Posterior cingulate gyrus (tissue), 11 donors: ENCODE results near the gene ABL2.
A peak's percentile ranks its signal among the peaks of the same experiment; 100 is the strongest.
"Not testable (repeated sequence)": the region's sequence is repeated elsewhere in the genome, so short reads cannot be mapped to it uniquely, and the experiment has no call there.

Experiments used
- DNase-seq, 10 donors: peaks; one replicate each; pipeline versions ENCODE4 v3.0.0 to v3.0.0-alpha.2; 2020 to 2021; ENCODE audit warnings: mixed read lengths in 3 of 10
- intact Hi-C: fragments of 100-400 bp; cut with DNase I; formaldehyde crosslinking; loops from one replicate; pipeline ENCODE4 v1.15.1; 2023

Gene ABL2

GRCh38 chr1:179175011-179175841, 54.3 kb downstream of the ABL2 start:
- intact Hi-C loops = no loop called here
- peak in 7 of 10 donors; percentile 18 to 91 (median 25) for DNase-seq

- DNase-seq = peak in 1 of 10 donors; percentile 53
- intact Hi-C loops = not testable (repeated sequence)
Observed at GRCh38 chr1:179170468-179170770, 59.1 kb downstream of the ABL2 start.

DNA sequence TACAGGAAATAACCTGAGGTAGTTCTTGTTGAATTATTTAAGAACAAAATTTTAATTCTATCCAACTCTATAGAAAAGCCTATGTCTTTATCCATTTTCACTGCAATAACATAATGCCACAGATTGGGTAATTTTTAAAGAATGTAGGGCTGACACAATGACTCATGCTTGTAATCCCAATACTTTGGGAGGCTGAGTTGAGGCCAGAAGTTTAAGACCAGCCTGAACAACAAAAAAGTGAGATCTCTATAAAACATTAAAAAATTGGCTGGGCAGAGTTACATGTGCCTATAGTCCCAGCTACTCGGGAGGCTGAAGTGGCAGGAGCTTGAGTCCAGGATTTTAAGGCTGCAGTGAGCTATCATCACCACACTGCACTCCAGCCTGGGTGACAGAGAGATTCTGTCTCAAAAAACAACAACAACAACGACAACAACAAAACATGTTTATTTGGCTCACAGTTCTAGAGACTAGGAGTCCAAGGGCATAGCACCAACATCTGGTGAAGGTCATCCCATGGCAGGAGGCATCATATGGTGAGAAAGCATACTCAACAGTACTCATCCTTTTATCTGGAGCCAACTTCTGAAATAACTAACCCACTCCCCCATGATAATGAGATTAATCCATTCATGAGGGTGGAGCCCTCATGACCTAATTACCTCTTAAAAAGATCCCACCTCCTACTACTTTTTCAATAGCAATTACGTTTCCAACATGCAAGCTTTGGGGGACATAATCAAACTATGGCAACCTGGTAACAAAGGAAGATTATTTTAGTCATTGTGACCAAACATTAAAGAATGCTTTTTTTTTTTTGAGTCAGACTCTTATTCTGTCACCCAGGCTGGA, 59.6 kb downstream of the ABL2 start:
- no peak for DNase-seq
- intact Hi-C loops = no loop called here

DNA sequence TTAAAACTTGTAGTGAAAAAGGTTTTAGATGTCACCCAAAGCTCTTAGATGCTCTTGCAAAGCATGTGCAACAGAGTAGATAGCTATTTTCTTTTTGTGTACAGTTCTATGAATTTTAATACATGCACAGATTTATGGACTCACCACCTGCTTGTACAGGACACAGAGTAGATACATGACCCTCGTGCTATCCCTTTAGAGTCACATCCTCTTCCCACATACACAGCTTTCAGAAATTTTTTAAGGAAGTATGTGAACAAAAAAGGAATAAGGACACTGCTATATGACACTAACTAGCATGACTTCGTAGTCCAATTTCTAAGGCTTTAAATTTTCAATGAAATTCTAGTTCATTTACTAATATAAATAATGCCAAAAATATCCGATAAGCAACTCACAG, 60.9 kb downstream of the ABL2 start:
- intact Hi-C loops = no loop called here
- no peak for DNase-seq

DNA sequence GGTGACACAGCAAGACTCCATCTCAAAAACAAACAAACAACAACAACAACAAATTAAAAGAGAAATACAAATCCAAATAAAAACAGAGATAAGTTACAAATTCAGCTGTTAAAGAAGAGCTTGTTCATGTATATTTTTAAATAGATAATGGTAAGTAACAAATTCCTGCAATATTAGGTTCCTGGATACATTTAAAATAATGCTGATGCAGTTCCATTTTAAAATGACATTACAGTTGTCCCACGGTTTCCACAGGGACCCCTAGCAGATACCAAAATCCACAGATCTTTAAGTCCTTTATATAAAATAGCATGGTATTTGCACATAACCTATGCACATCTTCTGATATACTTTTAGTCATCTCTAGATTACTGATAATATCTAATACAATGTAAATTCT, 61.5 kb downstream of the ABL2 start:
- no peak for DNase-seq
- intact Hi-C loops = no loop called here

DNA sequence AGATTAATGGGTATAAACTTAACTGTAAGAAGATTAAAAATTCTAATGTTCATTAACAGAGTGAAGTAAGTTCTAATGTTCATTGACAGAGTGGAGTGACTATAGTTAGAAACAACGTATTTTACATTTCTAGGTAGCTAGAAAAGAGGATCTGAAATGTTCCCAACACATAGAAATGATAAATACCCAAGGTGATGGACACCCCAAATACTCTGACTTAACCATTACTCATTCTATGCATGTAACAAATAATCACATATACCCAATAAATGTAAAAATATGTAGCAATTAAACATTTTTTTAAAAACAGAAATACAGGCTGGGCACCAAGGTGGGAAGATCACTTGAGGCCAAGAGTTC, 62.1 kb downstream of the ABL2 start:
- intact Hi-C loops = no loop called here
- DNase-seq = no peak

GRCh38 chr1:179166663-179167417, 62.6 kb downstream of the ABL2 start:
- intact Hi-C loops = no loop called here
- DNase-seq = no peak

- intact Hi-C loops = no loop called here
- no peak for DNase-seq
Observed at GRCh38 chr1:179164494-179164893, 65.0 kb downstream of the ABL2 start.

DNA sequence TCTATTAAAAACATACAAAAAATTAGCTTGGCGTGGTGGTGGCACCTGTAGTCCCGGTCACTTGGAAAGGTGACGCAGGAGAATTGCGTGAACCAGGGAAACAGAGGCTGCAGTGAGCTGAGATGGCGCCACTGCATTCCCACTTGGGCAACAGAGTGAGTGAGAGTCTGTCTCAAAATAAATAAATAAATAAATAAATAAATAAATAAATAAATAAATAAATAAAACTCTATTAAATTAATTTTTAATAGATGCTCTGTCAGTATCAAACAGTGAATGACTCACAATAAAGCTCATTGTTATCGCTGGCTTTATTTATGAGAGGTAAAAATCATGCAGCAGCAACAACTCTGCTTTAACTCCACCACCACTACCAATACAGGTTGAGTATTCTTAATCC, 72.8 kb downstream of the ABL2 start:
- intact Hi-C loops = no loop called here

GRCh38 chr1:179156026-179156425, 73.5 kb downstream of the ABL2 start:
- no peak for DNase-seq
- intact Hi-C loops = no loop called here

More for the DNA sequence above, 72.8 kb downstream of the ABL2 start:
- no peak for DNase-seq

- intact Hi-C loops = no loop called here
- DNase-seq = no peak
Observed at GRCh38 chr1:179155615-179156014, 73.9 kb downstream of the ABL2 start.

- no peak for DNase-seq
- intact Hi-C loops = no loop called here
Observed at GRCh38 chr1:179154437-179154836, 75.0 kb downstream of the ABL2 start.

DNA sequence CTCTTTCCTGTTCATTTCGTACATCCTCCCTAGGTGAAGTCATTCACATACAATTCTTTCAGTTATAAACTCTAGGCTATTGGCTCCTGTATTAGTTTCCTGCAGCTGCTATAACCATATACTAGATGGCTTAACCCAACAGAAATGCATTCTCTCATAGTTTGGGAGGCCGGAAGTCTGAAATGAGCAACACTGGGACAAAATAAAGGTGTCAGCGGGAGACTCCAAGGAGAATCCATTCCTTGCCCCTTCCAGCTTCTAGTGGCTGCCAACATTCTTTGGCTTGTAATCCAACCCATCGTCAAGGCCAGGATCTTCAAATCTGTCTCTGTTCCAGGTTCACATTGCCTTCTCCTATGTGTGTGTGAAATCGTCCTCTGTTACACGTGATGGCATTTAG, 76.3 kb downstream of the ABL2 start:
- no peak for DNase-seq
- intact Hi-C loops = no loop called here

DNA sequence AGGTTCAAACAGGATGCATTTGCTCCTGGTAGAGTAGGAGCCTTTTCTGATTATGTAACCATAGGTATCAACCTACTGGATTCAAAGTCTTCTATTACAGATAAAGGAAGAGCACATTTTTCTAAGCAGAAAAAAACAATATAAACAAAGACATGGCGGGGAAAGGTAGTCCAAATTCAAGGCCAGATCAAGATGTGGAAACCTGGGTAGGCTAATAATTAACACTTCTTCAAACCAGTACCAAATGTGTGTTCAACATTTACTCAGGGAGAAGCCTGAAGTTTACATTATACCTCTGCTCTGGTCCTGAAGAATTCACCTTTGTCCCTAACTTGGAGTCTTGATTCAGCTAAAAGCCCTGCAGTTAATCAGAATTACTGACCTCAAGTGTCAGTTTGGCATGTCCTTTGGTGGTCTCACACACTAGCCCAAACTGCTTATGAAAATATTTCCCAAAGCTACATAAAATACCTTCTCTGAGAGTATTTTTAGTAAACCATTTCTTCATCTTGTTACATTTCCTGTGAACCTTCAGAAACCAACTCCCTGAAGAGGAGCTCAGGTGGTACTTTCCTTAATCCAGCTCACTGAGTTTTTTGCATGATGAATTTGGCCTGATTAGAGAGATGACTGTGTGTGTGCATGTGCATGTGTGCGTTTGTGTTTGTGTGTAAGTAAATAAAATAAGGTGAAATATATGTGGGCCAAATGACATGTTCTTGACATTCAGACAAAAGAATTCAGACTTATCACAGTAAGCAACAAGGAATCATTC, 77.4 kb downstream of the ABL2 start:
- no peak for DNase-seq
- intact Hi-C loops = no loop called here

DNA sequence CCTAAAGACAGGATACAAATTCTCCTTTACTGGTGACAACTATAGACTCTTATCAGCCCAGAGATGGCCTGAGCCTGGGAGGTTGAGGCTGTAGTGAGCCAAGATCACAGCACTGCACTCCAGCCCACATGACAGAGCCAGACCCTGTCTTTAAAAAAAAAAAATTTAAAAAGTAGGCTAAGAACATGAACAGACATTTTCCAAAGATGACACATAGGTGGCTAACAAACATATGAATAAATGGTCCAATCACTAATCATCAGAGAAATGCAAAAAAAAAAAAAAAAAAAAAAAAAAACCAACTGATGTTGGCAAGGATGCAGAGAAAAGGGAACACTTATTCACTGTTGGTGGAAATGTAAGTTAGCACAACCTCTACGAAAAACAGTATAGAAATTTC, 82.6 kb downstream of the ABL2 start:
- no peak for DNase-seq
- intact Hi-C loops = no loop called here

GRCh38 chr1:179146476-179146875, 83.0 kb downstream of the ABL2 start:
- DNase-seq = no peak
- intact Hi-C loops = no loop called here

GRCh38 chr1:179145521-179145920, 84.0 kb downstream of the ABL2 start:
- intact Hi-C loops = no loop called here
- DNase-seq = no peak

GRCh38 chr1:179144626-179145025, 84.9 kb downstream of the ABL2 start:
- no peak for DNase-seq
- intact Hi-C loops = no loop called here

- DNase-seq = no peak
Observed at GRCh38 chr1:179143322-179143721, 86.2 kb downstream of the ABL2 start.

DNA sequence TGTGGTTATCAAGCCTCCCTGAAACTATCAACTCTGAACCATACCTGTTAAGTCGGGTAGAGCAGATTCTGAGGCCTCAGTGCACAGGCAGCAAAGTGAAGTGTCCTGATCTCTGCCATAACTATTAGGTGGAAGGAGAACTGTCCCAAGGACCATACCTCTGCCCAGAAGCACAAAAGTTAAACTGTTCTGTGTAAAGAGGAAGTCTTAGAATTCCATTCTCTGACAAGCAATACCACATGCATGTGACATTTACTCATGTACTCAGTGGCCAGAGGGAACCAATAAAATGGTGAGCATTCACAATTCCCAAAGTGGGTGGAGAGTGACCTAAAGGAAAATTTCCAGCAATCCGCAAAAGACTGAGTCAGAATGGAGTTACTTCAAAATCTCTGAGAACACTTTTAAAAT, 86.6 kb downstream of the ABL2 start:
- DNase-seq = no peak
- intact Hi-C loops = no loop called here

More at GRCh38 chr1:179143322-179143721, 86.2 kb downstream of the ABL2 start:
- intact Hi-C loops = no loop called here
